Retinal pigment epithelial cell (primary cell): ENCODE data around the gene CDIPT.

Experiments
- DNase-seq: peaks from one replicate; pipeline ENCODE4 v3.0.0-alpha.2; 2010; ENCODE audit warnings: low read depth
- H3K4me3 ChIP-seq: 2 replicates; pipeline ENCODE4 v1.5.1; 2011; ENCODE audit warnings: mild to moderate bottlenecking, low read length, control low read depth, moderate library complexity
- TF ChIP-seq, protein P1 (sequence below): conservative IDR thresholded peaks from 2 replicates; pipeline ENCODE4 v1.5.1; 2011; ENCODE audit warnings: low read depth, low read length, control low read depth, inconsistent platforms

The CDIPT gene

DNA sequence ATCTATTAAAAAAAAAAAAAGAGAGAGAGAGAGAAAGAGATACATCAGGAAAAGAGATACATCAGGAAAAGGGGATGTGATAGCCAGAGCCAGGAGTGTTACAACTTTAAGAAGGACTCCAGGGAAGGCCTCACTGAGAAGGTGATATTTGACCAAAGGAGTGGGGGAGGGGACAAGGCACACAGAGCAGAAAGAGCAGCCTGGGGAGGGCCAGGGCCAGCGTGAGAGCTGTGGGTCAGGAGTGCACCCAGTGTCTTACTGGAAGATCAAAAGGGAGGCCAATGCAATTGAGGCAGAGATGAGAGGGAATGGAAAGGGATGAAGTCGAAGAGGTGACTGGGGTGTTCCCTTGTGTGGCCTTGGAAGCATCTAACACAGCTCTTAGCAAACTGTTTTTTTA lies 44.9 kb upstream of the CDIPT start:
- no peak overlapping the region for H3K4me3 ChIP-seq
- no peak for DNase-seq
- TF ChIP-seq, protein P1, sequence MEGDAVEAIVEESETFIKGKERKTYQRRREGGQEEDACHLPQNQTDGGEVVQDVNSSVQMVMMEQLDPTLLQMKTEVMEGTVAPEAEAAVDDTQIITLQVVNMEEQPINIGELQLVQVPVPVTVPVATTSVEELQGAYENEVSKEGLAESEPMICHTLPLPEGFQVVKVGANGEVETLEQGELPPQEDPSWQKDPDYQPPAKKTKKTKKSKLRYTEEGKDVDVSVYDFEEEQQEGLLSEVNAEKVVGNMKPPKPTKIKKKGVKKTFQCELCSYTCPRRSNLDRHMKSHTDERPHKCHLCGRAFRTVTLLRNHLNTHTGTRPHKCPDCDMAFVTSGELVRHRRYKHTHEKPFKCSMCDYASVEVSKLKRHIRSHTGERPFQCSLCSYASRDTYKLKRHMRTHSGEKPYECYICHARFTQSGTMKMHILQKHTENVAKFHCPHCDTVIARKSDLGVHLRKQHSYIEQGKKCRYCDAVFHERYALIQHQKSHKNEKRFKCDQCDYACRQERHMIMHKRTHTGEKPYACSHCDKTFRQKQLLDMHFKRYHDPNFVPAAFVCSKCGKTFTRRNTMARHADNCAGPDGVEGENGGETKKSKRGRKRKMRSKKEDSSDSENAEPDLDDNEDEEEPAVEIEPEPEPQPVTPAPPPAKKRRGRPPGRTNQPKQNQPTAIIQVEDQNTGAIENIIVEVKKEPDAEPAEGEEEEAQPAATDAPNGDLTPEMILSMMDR, result no peak

DNA sequence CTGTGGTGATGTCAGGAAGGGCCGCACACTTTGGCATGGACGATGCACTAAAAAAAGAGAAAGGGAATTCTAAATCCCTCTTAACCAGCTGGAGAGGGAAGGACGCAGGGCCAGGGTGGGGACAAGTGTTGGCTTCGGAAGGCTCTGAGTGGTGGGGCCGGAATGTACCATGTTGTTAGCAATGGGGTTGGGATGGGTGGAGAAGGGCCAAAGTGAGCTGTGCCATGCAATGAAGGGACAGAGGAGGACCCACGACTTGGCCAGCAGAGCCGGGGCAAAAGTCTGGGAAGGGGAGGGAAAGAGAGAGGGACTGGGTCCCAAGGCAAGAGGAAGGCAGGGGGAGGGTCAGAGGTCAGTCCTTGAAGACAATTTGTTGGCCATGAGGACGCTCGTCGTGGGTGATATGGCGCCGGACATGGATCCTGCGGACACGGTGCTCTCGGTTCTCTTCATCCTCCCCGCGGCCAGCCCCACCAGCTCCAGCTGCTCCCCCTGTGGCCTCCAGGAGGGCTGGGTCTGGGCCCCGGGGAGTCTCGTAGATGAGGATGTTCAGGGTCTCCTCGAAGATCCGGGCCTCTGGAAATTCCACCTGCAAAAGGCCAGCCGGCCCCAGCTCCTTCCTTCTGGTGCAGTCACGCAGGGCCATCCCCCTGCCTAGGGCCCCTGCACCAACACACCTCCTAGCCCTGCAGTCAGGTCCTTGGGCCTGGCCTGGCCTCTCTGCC lies 43.7 kb upstream of the CDIPT start:
- TF ChIP-seq, protein P1, result no peak
- H3K4me3 ChIP-seq, result no peak overlapping the region
- DNase-seq, result no peak

DNA sequence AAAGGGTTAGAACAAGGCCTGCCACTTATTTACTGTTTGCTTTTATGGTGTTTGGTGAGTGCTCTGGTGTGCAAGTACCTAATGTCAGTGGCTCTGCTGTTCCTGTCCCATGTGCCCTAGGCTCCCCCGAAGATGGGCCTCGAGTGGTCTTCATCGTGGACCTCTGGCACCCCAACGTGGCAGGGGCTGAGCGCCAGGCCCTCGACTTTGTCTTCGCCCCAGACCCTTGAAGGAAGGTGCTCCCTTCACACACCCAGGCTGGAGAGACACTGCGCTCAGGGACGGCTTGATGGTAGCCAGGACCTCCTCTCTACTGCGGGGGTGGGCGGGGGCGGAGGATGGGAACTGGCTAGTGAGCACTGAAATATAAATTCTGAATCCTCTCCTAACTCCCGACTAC lies 42.6 kb upstream of the CDIPT start:
- DNase-seq, result no peak
- TF ChIP-seq, protein P1, result no peak
- H3K4me3 ChIP-seq, result no peak overlapping the region

DNA sequence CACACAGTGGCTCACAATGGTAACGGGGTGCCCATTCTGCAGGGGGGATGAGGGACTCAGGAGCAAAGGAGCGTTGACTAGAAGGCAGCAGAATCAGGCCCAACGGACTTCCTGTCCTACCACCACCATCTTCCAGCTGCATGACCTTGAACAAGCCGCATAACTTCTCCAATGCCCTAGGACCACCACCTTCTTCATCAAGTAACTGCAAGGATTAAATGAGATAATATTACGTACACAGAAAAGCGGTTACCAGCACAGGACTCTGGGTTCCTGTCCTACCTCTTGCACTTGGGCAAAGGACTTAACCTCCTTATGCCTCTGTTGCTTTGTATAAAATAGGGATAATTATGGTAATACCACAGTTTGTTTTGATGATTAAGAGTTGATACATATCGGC lies 41.9 kb upstream of the CDIPT start:
- DNase-seq, result no peak
- no peak overlapping the region for H3K4me3 ChIP-seq
- TF ChIP-seq, protein P1, result no peak

DNA sequence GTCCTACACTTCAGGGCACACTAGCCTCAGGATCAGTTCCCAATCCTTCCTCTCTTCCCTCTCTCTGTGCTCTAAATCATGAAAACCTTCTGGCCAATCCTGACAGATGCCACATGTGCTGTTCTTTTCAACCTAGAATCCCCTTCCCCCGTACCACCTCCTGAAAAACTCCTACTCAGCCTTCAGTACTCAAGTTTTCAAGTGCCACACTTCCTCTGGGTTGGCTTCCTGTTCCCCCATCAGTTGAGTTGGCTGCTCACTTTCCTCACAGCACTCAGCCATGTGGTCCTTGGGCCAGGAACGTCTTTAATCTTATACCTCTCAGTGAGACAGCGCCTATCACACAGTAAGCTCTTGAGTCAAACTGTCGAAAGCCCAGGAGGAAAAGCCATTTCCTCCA lies 40.6 kb upstream of the CDIPT start:
- DNase-seq, result no peak
- no peak overlapping the region for H3K4me3 ChIP-seq
- TF ChIP-seq, protein P1, result no peak

DNA sequence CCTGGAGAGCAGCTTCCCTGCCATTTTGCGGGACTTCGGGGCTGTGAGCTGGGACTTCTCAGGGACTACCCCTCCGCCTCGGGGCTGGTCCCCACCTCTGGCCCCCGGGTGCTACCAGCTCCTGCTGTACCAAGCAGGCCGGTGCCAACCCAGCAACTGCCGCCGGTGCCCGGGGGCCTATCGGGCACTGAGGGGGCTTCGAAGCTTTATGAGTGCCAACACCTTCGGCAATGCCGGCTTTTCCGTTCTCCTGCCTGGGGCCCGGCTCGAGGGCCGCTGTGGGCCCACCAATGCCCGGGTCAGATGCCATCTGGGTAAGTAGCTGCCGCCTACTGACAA lies 38.5 kb upstream of the CDIPT start:
- TF ChIP-seq, protein P1, result no peak
- no peak for DNase-seq
- peak overlapping the region; percentile 81 for H3K4me3 ChIP-seq

DNA sequence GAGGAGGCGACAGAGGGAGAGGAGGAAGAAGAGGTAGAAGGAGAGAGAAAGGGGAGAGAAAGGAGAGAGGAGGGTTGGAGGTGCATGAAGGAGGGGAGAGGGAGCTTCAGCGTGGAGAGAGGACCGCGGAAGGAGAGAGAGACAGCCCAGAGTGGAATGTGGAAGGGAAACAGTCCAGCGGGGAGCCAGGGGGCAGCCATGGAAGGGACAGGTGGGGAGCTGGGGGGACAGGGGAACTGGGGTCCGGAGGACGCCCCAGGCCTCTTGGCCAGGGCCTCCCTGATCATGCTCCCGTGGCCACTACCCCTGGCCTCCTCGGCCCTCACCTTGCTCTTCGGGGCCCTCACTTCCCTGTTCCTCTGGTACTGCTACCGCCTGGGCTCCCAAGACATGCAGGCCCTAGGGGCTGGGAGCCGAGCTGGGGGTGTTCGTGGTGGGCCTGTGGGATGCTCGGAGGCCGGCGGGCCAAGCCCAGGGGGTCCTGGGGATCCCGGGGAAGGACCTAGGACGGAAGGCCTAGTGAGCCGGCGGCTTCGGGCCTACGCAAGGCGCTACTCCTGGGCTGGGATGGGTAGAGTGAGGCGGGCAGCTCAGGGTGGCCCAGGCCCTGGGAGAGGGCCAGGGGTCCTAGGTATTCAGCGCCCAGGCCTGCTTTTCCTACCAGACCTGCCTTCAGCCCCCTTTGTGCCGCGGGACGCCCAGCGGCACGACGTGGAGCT lies 38.0 kb upstream of the CDIPT start:
- TF ChIP-seq, protein P1, result no peak
- no peak for DNase-seq
- peak overlapping the region; percentile 81 for H3K4me3 ChIP-seq
